ENCODE measurements around the gene USP19. TPM values are rescaled to one million over a fixed set of nuclear protein-coding genes. Genes with fewer than 3 reads are reported as not detected.

The USP19 gene
- total RNA-seq, 1 donor from 2014 or later, result 58.5 TPM

GRCh38 chr3:49140080-49140479, 19.5 kb upstream of the USP19 start:
- intact Hi-C loops (cut with DNase I), result no loop called here
- DNase-seq (ENCODE audit: low spot score), result no peak

- no peak for DNase-seq (ENCODE audit: low spot score)
These were observed 14.9 kb upstream of the USP19 start for GRCh38 chr3:49135499-49135898.

GRCh38 chr3:49134471-49135265, 14.0 kb upstream of the USP19 start:
- intact Hi-C loops (cut with DNase I), result loop anchor here (5.0 kb wide), 2 partner anchors 117 to 143 kb away; partner anchors contain the start of genes C3orf62 and DALRD3
- DNase-seq (ENCODE audit: low spot score), result no peak

More at GRCh38 chr3:49135499-49135898, 14.9 kb upstream of the USP19 start:
- intact Hi-C loops (cut with DNase I), result no loop called here

GRCh38 chr3:49133226-49133951, 12.8 kb upstream of the USP19 start:
- DNase-seq (ENCODE audit: low spot score), result peak; percentile 92

GRCh38 chr3:49132437-49133225, 12.0 kb upstream of the USP19 start, which contains the start of gene LAMB2:
TSS of gene LAMB2 (minus strand) at chr3:49133050. CDS start at chr3:49132867, 183 bp downstream.
- peak; percentile 92 for DNase-seq (ENCODE audit: low spot score)
- intact Hi-C loops (cut with DNase I), result loop anchor here (1.0 to 5.0 kb wide), 5 partner anchors 28 to 145 kb away; partner anchors contain the start of genes C3orf62, DALRD3, QARS1 and QRICH1

More at GRCh38 chr3:49133226-49133951, 12.8 kb upstream of the USP19 start:
- intact Hi-C loops (cut with DNase I), result loop anchor here (1.0 to 5.0 kb wide), 5 partner anchors 29 to 144 kb away; partner anchors contain the start of genes C3orf62, DALRD3, QARS1 and QRICH1

- DNase-seq (ENCODE audit: low spot score), result no peak
These were observed 11.4 kb upstream of the USP19 start for GRCh38 chr3:49132073-49132436.

GRCh38 chr3:49131576-49131975, 11.0 kb upstream of the USP19 start:
- intact Hi-C loops (cut with DNase I), result loop anchor here (5.0 kb wide), 2 partner anchors 114 to 146 kb away; partner anchors contain the start of genes C3orf62 and DALRD3

More at GRCh38 chr3:49132073-49132436, 11.4 kb upstream of the USP19 start:
- intact Hi-C loops (cut with DNase I), result loop anchor here (2.0 to 5.0 kb wide), 4 partner anchors 27 to 145 kb away; partner anchors contain the start of genes C3orf62, DALRD3 and QARS1

GRCh38 chr3:49131040-49131439, 10.4 kb upstream of the USP19 start:
- DNase-seq (ENCODE audit: low spot score), result no peak
- intact Hi-C loops (cut with DNase I), result loop anchor here (5.0 kb wide), 2 partner anchors 114 to 146 kb away; partner anchors contain the start of genes C3orf62 and DALRD3

More at GRCh38 chr3:49131576-49131975, 11.0 kb upstream of the USP19 start:
- no peak for DNase-seq (ENCODE audit: low spot score)

- no peak for DNase-seq (ENCODE audit: low spot score)
- intact Hi-C loops (cut with DNase I), result no loop called here
These were observed 4.5 kb upstream of the USP19 start for GRCh38 chr3:49124991-49125670.

- DNase-seq (ENCODE audit: low spot score), result no peak
- intact Hi-C loops (cut with DNase I), result no loop called here
These were observed 3.6 kb upstream of the USP19 start for GRCh38 chr3:49124203-49124602.

- intact Hi-C loops (cut with DNase I), result no loop called here
- DNase-seq (ENCODE audit: low spot score), result no peak
These were observed 3.1 kb upstream of the USP19 start for GRCh38 chr3:49123687-49124086.

GRCh38 chr3:49122886-49123545, 2.4 kb upstream of the USP19 start:
- intact Hi-C loops (cut with DNase I), result no loop called here
- DNase-seq (ENCODE audit: low spot score), result no peak

- DNase-seq (ENCODE audit: low spot score), result no peak
- intact Hi-C loops (cut with DNase I), result no loop called here
These were observed 1.8 kb upstream of the USP19 start for GRCh38 chr3:49122451-49122850.

- intact Hi-C loops (cut with DNase I), result no loop called here
- DNase-seq (ENCODE audit: low spot score), result no peak
These were observed 1.4 kb upstream of the USP19 start for GRCh38 chr3:49122022-49122421.

GRCh38 chr3:49121132-49121736, 611 bp upstream of the USP19 start:
- DNase-seq (ENCODE audit: low spot score), result no peak
- intact Hi-C loops (cut with DNase I), result loop anchor here (2.0 kb wide), 2 partner anchors 16 to 46 kb away; partner anchors contain the start of genes CCDC71 and QARS1

GRCh38 chr3:49120096-49120437, 556 bp downstream of the USP19 start:
- intact Hi-C loops (cut with DNase I), result loop anchor here (2.0 kb wide), 2 partner anchors 15 to 47 kb away; partner anchors contain the start of genes CCDC71 and QARS1
- no peak for DNase-seq (ENCODE audit: low spot score)

- intact Hi-C loops (cut with DNase I), result no loop called here
- DNase-seq (ENCODE audit: low spot score), result no peak
These were observed 1.2 kb downstream of the USP19 start for GRCh38 chr3:49119439-49119838.

GRCh38 chr3:49119036-49119435, 1.6 kb downstream of the USP19 start:
- intact Hi-C loops (cut with DNase I), result no loop called here
- DNase-seq (ENCODE audit: low spot score), result no peak
